ENCODE measurements around the gene RIT2.

DNA sequence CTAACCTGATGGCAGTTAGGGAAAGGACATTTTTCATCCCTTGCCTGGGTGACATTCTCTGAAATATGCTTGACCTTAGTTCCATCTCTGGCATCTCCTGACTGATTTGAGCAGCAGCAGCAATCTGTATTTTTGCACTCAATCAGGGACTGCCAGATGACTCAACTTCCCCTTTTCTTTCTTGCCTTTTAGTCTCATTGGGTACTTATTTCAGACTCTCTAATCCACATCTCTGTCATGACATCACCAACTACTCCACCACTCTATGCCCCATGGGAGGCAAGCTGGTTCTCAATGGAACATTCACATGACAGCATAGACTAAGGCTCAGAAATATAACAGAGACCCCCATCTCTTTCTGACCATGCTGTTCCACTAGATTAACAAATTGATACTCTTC is 254.2 kb downstream of the RIT2 start:
- TF ChIP-seq, protein P1, sequence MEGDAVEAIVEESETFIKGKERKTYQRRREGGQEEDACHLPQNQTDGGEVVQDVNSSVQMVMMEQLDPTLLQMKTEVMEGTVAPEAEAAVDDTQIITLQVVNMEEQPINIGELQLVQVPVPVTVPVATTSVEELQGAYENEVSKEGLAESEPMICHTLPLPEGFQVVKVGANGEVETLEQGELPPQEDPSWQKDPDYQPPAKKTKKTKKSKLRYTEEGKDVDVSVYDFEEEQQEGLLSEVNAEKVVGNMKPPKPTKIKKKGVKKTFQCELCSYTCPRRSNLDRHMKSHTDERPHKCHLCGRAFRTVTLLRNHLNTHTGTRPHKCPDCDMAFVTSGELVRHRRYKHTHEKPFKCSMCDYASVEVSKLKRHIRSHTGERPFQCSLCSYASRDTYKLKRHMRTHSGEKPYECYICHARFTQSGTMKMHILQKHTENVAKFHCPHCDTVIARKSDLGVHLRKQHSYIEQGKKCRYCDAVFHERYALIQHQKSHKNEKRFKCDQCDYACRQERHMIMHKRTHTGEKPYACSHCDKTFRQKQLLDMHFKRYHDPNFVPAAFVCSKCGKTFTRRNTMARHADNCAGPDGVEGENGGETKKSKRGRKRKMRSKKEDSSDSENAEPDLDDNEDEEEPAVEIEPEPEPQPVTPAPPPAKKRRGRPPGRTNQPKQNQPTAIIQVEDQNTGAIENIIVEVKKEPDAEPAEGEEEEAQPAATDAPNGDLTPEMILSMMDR (IDR thresholded peaks at IDR 0.05; ENCODE audit: insufficient read depth, low read length, poor library complexity, severe bottlenecking): no peak
- TF ChIP-seq EZH2phosphoT487 (conservative IDR thresholded peaks at IDR 0.05; ENCODE audit: low read length): no peak
